Peyer's patch (tissue), 4 donors: ENCODE results near the gene TSPAN7.

ENCODE experiments used
- POLR2A ChIP-seq, 2 donors: fragments of 450-650 bp; IDR thresholded peaks; one replicate each; pipeline ENCODE4 v1.5.1; 2017; ENCODE audit warnings: antibody characterized with exemption in 2 of 2, mild to moderate bottlenecking in 2 of 2, moderate library complexity in 2 of 2
- TF ChIP-seq, protein P1 (sequence below), 6 experiments: fragments of 450-650 bp in 4 of 6; fragments of 200-600 bp in 2 of 6; sonication (generic) in 1 of 6; IDR thresholded peaks; one replicate each; pipeline ENCODE4 v1.5.1; 2017 to 2019; ENCODE audit warnings: antibody characterized with exemption in 6 of 6, mild to moderate bottlenecking in 3 of 6, moderate library complexity in 1 of 6

DNA sequence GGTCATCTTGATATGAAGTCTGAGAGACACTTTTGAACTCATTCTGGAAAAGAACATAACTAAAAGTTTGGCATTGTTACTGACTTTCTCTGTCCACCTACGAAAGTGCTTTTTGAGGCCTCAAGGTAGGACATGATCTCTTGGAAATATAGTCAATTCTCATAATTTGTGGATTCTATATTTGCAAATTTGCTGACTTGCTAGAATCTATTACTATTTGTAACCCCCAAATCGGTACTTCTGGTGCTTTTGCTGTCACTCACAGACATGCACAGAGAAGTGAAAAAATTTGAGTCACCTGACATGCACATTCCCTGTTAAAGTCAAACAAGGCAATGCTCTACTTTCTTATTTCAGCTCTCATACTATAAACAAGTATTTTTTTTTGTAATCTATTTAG is 35.6 kb downstream of the TSPAN7 start:
- TF ChIP-seq, protein P1, sequence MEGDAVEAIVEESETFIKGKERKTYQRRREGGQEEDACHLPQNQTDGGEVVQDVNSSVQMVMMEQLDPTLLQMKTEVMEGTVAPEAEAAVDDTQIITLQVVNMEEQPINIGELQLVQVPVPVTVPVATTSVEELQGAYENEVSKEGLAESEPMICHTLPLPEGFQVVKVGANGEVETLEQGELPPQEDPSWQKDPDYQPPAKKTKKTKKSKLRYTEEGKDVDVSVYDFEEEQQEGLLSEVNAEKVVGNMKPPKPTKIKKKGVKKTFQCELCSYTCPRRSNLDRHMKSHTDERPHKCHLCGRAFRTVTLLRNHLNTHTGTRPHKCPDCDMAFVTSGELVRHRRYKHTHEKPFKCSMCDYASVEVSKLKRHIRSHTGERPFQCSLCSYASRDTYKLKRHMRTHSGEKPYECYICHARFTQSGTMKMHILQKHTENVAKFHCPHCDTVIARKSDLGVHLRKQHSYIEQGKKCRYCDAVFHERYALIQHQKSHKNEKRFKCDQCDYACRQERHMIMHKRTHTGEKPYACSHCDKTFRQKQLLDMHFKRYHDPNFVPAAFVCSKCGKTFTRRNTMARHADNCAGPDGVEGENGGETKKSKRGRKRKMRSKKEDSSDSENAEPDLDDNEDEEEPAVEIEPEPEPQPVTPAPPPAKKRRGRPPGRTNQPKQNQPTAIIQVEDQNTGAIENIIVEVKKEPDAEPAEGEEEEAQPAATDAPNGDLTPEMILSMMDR (IDR thresholded peaks at IDR 0.05): no peak
- TF ChIP-seq POLR2A (IDR thresholded peaks at IDR 0.05): no peak
